HEK293 (cell line): ENCODE data around the gene SNX2.

Experiments used
- EGR2 ChIP-seq: fragments of 450-650 bp; formaldehyde crosslinking; IDR thresholded peaks from 2 replicates; pipeline ENCODE4 v1.5.1; 2016; ENCODE audit warnings: low read depth, missing biosample characterization, missing genetic modification characterization
- GLIS1 ChIP-seq: fragments of 450-650 bp; formaldehyde crosslinking; IDR thresholded peaks from 2 replicates; pipeline ENCODE4 v1.5.1; 2016; ENCODE audit warnings: missing biosample characterization, missing genetic modification characterization
- ZBTB1 ChIP-seq: fragments of 450-650 bp; formaldehyde crosslinking; IDR thresholded peaks from 2 replicates; pipeline ENCODE4 v1.5.1; 2016; ENCODE audit warnings: missing biosample characterization, missing genetic modification characterization
- ZBTB20 ChIP-seq: fragments of 450-650 bp; formaldehyde crosslinking; IDR thresholded peaks from 2 replicates; pipeline ENCODE4 v1.5.1; 2016; ENCODE audit warnings: missing biosample characterization, missing genetic modification characterization
- ZFP41 ChIP-seq: fragments of 450-650 bp; formaldehyde crosslinking; IDR thresholded peaks from 2 replicates; pipeline ENCODE4 v1.5.1; 2016; ENCODE audit warnings: missing biosample characterization, missing genetic modification characterization, borderline replicate concordance
- ZNF157 ChIP-seq: fragments of 450-650 bp; formaldehyde crosslinking; IDR thresholded peaks from 2 replicates; pipeline ENCODE4 v1.5.1; 2016; ENCODE audit warnings: missing biosample characterization, missing genetic modification characterization
- ZNF169 ChIP-seq: fragments of 450-650 bp; formaldehyde crosslinking; IDR thresholded peaks from 2 replicates; pipeline ENCODE4 v1.5.1; 2016; ENCODE audit warnings: missing biosample characterization, missing genetic modification characterization
- ZNF19 ChIP-seq: fragments of 450-650 bp; formaldehyde crosslinking; IDR thresholded peaks from 2 replicates; pipeline ENCODE4; 2016; ENCODE audit warnings: missing biosample characterization, missing genetic modification characterization, low read depth
- ZNF211 ChIP-seq: fragments of 450-650 bp; formaldehyde crosslinking; IDR thresholded peaks from 2 replicates; pipeline ENCODE4 v1.5.1; 2016; ENCODE audit warnings: low read depth, missing biosample characterization, missing genetic modification characterization
- ZNF223 ChIP-seq: fragments of 450-650 bp; formaldehyde crosslinking; IDR thresholded peaks from 2 replicates; pipeline ENCODE4 v1.5.1; 2016; ENCODE audit warnings: missing biosample characterization, missing genetic modification characterization
- ZNF292 ChIP-seq: fragments of 450-650 bp; formaldehyde crosslinking; IDR thresholded peaks from 2 replicates; pipeline ENCODE4 v1.5.1; 2016; ENCODE audit warnings: low read depth, missing biosample characterization, missing genetic modification characterization, borderline replicate concordance
- ZNF394 ChIP-seq: fragments of 450-650 bp; formaldehyde crosslinking; IDR thresholded peaks from 2 replicates; pipeline ENCODE4 v1.5.1; 2016; ENCODE audit warnings: missing biosample characterization, missing genetic modification characterization, mild to moderate bottlenecking, moderate library complexity, borderline replicate concordance
- ZNF423 ChIP-seq: fragments of 450-650 bp; formaldehyde crosslinking; IDR thresholded peaks from 2 replicates; pipeline ENCODE4 v1.5.1; 2016; ENCODE audit warnings: missing biosample characterization, missing genetic modification characterization
- ZNF510 ChIP-seq: fragments of 450-650 bp; formaldehyde crosslinking; IDR thresholded peaks from 2 replicates; pipeline ENCODE4 v1.5.1; 2018; ENCODE audit warnings: mild to moderate bottlenecking, missing genetic modification characterization, missing biosample characterization; ENCODE audit not compliant: insufficient replicate concordance
- ZNF518A ChIP-seq: fragments of 450-650 bp; formaldehyde crosslinking; conservative IDR thresholded peaks from 2 replicates; pipeline ENCODE4 v1.5.1; 2016; ENCODE audit warnings: low read depth, missing biosample characterization, missing genetic modification characterization
- ZNF530 ChIP-seq: fragments of 450-650 bp; formaldehyde crosslinking; IDR thresholded peaks from 2 replicates; pipeline ENCODE4 v1.5.1; 2016; ENCODE audit warnings: low read depth, missing biosample characterization, missing genetic modification characterization
- ZNF549 ChIP-seq: fragments of 450-650 bp; IDR thresholded peaks from 2 replicates; pipeline ENCODE4 v1.5.1; 2018; ENCODE audit warnings: missing biosample characterization, missing genetic modification characterization, mild to moderate bottlenecking, inconsistent platforms, moderate library complexity
- ZNF560 ChIP-seq: fragments of 450-650 bp; formaldehyde crosslinking; IDR thresholded peaks from 2 replicates; pipeline ENCODE4 v1.5.1; 2017; ENCODE audit warnings: missing biosample characterization, missing genetic modification characterization, borderline replicate concordance
- ZNF596 ChIP-seq: fragments of 450-650 bp; IDR thresholded peaks from 2 replicates; pipeline ENCODE4 v1.5.0; 2018; ENCODE audit warnings: missing biosample characterization, mild to moderate bottlenecking, missing genetic modification characterization, moderate library complexity
- ZNF624 ChIP-seq: fragments of 450-650 bp; formaldehyde crosslinking; IDR thresholded peaks from 2 replicates; pipeline ENCODE4 v1.5.1; 2017; ENCODE audit warnings: missing biosample characterization, missing genetic modification characterization
- ZNF677 ChIP-seq: fragments of 450-650 bp; IDR thresholded peaks from 2 replicates; pipeline ENCODE4 v1.5.0; 2018; ENCODE audit warnings: missing biosample characterization, mild to moderate bottlenecking, missing genetic modification characterization, moderate library complexity
- ZNF701 ChIP-seq: fragments of 450-650 bp; formaldehyde crosslinking; IDR thresholded peaks from 2 replicates; pipeline ENCODE4 v1.5.1; 2016; ENCODE audit warnings: missing biosample characterization, missing genetic modification characterization
- ZNF704 ChIP-seq: fragments of 450-650 bp; formaldehyde crosslinking; IDR thresholded peaks from 2 replicates; pipeline ENCODE4 v1.5.1; 2016; ENCODE audit warnings: missing biosample characterization, missing genetic modification characterization
- ZNF830 ChIP-seq: fragments of 450-650 bp; IDR thresholded peaks from 2 replicates; pipeline ENCODE4 v1.5.0; 2018; ENCODE audit warnings: missing biosample characterization, missing genetic modification characterization, low read depth, mild to moderate bottlenecking, moderate library complexity
- ZNF843 ChIP-seq: fragments of 450-650 bp; formaldehyde crosslinking; IDR thresholded peaks from 2 replicates; pipeline ENCODE4 v1.5.1; 2016; ENCODE audit warnings: missing biosample characterization, missing genetic modification characterization
- ZSCAN16 ChIP-seq: fragments of 450-650 bp; formaldehyde crosslinking; IDR thresholded peaks from 2 replicates; pipeline ENCODE4 v1.5.1; 2016; ENCODE audit warnings: missing biosample characterization, missing genetic modification characterization
- TF ChIP-seq, protein P1 (sequence below): fragments of 450-650 bp; formaldehyde crosslinking; IDR thresholded peaks from 2 replicates; pipeline ENCODE4 v1.5.1; 2016; ENCODE audit warnings: missing biosample characterization, missing genetic modification characterization
- TF ChIP-seq, protein P2 (sequence below): fragments of 450-650 bp; formaldehyde crosslinking; IDR thresholded peaks from 2 replicates; pipeline ENCODE4 v1.5.1; 2016; ENCODE audit warnings: missing biosample characterization, missing genetic modification characterization
- TF ChIP-seq, protein P3 (sequence below): fragments of 450-650 bp; formaldehyde crosslinking; IDR thresholded peaks from 2 replicates; pipeline ENCODE4 v1.5.1; 2017; ENCODE audit warnings: missing biosample characterization, mild to moderate bottlenecking, missing genetic modification characterization, moderate library complexity

Gene SNX2

GRCh38 chr5:122845229-122846050 lies 70.6 kb downstream of the SNX2 start, which contains the start of gene SNX24 (continued):
- TF ChIP-seq ZNF223 (no peak), ZNF677 (tag by site-specific recombination) (no peak), ZNF292 (no peak), ZNF157 (tag by site-specific recombination) (no peak), ZNF211 (tag by site-specific recombination) (no peak), ZNF624 (no peak), ZNF19 (no peak), ZNF510 (tag by site-specific recombination) (no peak), ZNF518A (tag by site-specific recombination) (no peak), ZNF560 (tag by site-specific recombination) (no peak), ZNF549 (tag by site-specific recombination) (no peak), ZNF423 (tag by site-specific recombination) (0 out of 2 replicates have a peak, but pooled peaks have one; percentile 18), ZNF830 (tag by site-specific recombination) (no peak), ZNF394 (tag by site-specific recombination) (peak; percentile 21; the same call in 1 of the 2 replicates), EGR2 (no peak), ZBTB1 (tag by site-specific recombination) (peak; percentile 81; the same call in 1 of the 2 replicates), ZSCAN16 (tag by site-specific recombination) (no peak), ZNF596 (tag by site-specific recombination) (no peak), ZNF530 (no peak), ZNF704 (tag by site-specific recombination) (no peak), ZNF701 (no peak), ZNF169 (tag by site-specific recombination) (no peak), ZBTB20 (tag by site-specific recombination) (peak; percentile 70; the same call in 1 of the 2 replicates), ZFP41 (no peak), ZNF843 (tag by site-specific recombination) (no peak; the same call in 1 of the 2 replicates), GLIS1 (tag by site-specific recombination) (peak; percentile 4; the same call in 1 of the 2 replicates)
- TF ChIP-seq, protein P1, sequence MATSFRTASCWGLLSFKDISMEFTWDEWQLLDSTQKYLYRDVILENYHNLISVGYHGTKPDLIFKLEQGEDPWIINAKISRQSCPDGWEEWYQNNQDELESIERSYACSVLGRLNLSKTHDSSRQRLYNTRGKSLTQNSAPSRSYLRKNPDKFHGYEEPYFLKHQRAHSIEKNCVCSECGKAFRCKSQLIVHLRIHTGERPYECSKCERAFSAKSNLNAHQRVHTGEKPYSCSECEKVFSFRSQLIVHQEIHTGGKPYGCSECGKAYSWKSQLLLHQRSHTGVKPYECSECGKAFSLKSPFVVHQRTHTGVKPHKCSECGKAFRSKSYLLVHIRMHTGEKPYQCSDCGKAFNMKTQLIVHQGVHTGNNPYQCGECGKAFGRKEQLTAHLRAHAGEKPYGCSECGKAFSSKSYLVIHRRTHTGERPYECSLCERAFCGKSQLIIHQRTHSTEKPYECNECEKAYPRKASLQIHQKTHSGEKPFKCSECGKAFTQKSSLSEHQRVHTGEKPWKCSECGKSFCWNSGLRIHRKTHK, result no peak
- TF ChIP-seq, protein P2, sequence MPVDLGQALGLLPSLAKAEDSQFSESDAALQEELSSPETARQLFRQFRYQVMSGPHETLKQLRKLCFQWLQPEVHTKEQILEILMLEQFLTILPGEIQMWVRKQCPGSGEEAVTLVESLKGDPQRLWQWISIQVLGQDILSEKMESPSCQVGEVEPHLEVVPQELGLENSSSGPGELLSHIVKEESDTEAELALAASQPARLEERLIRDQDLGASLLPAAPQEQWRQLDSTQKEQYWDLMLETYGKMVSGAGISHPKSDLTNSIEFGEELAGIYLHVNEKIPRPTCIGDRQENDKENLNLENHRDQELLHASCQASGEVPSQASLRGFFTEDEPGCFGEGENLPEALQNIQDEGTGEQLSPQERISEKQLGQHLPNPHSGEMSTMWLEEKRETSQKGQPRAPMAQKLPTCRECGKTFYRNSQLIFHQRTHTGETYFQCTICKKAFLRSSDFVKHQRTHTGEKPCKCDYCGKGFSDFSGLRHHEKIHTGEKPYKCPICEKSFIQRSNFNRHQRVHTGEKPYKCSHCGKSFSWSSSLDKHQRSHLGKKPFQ (tag by site-specific recombination), result no peak
- TF ChIP-seq, protein P3, sequence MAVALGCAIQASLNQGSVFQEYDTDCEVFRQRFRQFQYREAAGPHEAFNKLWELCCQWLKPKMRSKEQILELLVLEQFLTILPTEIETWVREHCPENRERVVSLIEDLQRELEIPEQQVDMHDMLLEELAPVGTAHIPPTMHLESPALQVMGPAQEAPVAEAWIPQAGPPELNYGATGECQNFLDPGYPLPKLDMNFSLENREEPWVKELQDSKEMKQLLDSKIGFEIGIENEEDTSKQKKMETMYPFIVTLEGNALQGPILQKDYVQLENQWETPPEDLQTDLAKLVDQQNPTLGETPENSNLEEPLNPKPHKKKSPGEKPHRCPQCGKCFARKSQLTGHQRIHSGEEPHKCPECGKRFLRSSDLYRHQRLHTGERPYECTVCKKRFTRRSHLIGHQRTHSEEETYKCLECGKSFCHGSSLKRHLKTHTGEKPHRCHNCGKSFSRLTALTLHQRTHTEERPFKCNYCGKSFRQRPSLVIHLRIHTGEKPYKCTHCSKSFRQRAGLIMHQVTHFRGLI (tag by site-specific recombination), result peak; percentile 32; the same call in 1 of the 2 replicates
